Parathyroid adenoma (tissue), 2 donors: Measurements from ENCODE around the gene SUN2.

Experiments used
- H2AFZ ChIP-seq: fragments of 300-600 bp; sonication (generic); one replicate; pipeline ENCODE4 v1.7.0; 2017; ENCODE audit warnings: antibody characterized with exemption, mild to moderate bottlenecking
- H3K27ac ChIP-seq: fragments of 300-600 bp; sonication (generic); one replicate; pipeline ENCODE4 v1.7.0; 2017
- H3K27me3 ChIP-seq: fragments of 300-600 bp; sonication (generic); one replicate; pipeline ENCODE4 v1.7.0; 2017; ENCODE audit warnings: low read length; ENCODE audit not compliant: control insufficient read depth, insufficient read depth
- H3K36me3 ChIP-seq: fragments of 300-600 bp; sonication (generic); one replicate; pipeline ENCODE4 v1.7.0; 2017; ENCODE audit warnings: low read length; ENCODE audit not compliant: control insufficient read depth, insufficient read depth
- H3K4me1 ChIP-seq: fragments of 300-600 bp; sonication (generic); one replicate; pipeline ENCODE4 v1.7.0; 2017; ENCODE audit warnings: control low read depth
- H3K4me2 ChIP-seq: fragments of 300-600 bp; sonication (generic); one replicate; pipeline ENCODE4 v1.7.0; 2017; ENCODE audit warnings: low read length
- H3K4me3 ChIP-seq: fragments of 300-600 bp; sonication (generic); one replicate; pipeline ENCODE4 v1.7.0; 2017; ENCODE audit warnings: low read depth, low read length
- H3K79me2 ChIP-seq: fragments of 300-600 bp; sonication (generic); one replicate; pipeline ENCODE4 v1.7.0; 2017; ENCODE audit warnings: control low read depth
- H3K9ac ChIP-seq: fragments of 300-600 bp; sonication (generic); one replicate; pipeline ENCODE4 v1.7.0; 2017; ENCODE audit warnings: mild to moderate bottlenecking
- H3K9me3 ChIP-seq: fragments of 300-600 bp; sonication (generic); one replicate; pipeline ENCODE4 v1.7.0; 2017; ENCODE audit warnings: low read length; ENCODE audit not compliant: control insufficient read depth
- TF ChIP-seq, protein P1 (sequence below): fragments of 300-600 bp; sonication (generic); IDR thresholded peaks from one replicate; pipeline ENCODE4 v1.7.0; 2017; ENCODE audit warnings: antibody characterized with exemption, mild to moderate bottlenecking
- donor health status: primary hyperparathyroidism.

Gene SUN2

DNA sequence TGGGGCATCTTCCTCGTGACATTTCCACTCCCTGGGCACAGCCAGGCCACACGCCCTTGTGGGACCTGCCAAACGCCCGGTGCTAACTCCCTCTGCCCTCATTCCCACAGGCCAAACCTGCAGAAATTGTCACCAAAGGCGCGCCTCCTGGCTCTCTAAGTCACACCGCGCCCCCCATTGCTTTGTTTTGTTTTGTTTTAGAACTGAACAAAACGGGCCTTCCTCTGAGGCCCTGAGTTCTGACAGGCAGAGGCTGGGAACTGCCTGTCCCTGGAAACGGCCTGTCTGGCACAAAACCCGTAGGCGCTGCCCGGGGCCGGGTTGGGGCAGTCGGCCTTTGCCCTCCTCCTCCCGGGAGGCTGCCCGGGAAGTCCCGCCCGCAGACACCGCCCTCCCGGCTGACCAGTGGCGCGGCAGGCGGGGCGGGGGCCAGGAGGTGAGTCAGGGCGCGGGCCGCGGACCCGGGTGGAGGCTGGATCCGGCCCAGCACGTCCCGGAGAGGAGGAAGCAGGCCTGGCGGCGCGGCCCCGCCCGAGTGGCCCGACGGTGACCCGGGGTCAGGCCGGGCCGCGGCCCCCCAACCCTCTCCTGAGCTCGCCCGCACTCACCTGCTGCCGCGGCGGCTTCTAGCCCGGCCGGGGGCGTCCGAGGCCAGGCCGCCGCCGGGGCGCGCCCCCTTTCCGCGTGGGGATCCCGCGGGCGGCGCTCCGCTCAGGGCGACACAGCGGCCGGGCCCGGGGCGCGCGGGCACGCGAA, 465 bp downstream of the SUN2 start:
- TF ChIP-seq, protein P1, sequence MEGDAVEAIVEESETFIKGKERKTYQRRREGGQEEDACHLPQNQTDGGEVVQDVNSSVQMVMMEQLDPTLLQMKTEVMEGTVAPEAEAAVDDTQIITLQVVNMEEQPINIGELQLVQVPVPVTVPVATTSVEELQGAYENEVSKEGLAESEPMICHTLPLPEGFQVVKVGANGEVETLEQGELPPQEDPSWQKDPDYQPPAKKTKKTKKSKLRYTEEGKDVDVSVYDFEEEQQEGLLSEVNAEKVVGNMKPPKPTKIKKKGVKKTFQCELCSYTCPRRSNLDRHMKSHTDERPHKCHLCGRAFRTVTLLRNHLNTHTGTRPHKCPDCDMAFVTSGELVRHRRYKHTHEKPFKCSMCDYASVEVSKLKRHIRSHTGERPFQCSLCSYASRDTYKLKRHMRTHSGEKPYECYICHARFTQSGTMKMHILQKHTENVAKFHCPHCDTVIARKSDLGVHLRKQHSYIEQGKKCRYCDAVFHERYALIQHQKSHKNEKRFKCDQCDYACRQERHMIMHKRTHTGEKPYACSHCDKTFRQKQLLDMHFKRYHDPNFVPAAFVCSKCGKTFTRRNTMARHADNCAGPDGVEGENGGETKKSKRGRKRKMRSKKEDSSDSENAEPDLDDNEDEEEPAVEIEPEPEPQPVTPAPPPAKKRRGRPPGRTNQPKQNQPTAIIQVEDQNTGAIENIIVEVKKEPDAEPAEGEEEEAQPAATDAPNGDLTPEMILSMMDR, result no peak
- Histone ChIP-seq H2AFZ (peak overlapping the region; percentile 72), H3K79me2 (no peaks in the 10 kb centered on the region), H3K9ac (peak overlapping the region; percentile 11), H3K27ac (peak overlapping the region; percentile 90), H3K9me3 (no peaks in the 10 kb centered on the region), H3K4me3 (peak overlapping the region; percentile 62), H3K4me1 (no peaks in the 10 kb centered on the region), H3K4me2 (peak overlapping the region; percentile 87), H3K27me3 (no peaks in the 10 kb centered on the region), H3K36me3 (no peaks in the 10 kb centered on the region)

DNA sequence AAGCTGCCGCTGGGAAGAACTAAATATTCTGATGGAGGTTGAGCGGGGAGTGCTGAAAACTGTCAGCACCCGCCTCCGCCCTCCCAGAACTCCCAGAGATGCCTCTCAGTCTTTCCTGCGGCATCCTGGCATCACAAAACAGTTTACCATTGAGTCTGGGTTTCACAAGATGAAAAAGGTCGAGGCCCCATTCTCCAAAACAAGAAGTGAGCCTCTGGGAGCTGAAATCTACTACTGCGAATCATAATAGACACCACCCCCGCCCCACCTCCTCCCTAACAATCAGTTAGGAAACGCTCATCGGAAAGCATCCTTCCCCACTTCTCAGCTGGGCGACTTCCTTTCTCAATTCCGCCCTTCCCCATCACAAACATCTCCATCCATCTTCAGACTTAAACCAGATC, 1.0 kb downstream of the SUN2 start:
- no peaks in the 10 kb centered on the region for H3K36me3 ChIP-seq
- H3K4me1 ChIP-seq, result no peaks in the 10 kb centered on the region
- peak overlapping the region; percentile 90 for H3K27ac ChIP-seq
- TF ChIP-seq, protein P1, result no peak
- H3K9me3 ChIP-seq, result no peaks in the 10 kb centered on the region
- peak overlapping the region; percentile 87 for H3K4me2 ChIP-seq
- H3K27me3 ChIP-seq, result no peaks in the 10 kb centered on the region
- peak overlapping the region; percentile 62 for H3K4me3 ChIP-seq
- no peaks in the 10 kb centered on the region for H3K79me2 ChIP-seq
- H2AFZ ChIP-seq, result peak overlapping the region; percentile 72
- H3K9ac ChIP-seq, result peak overlapping the region; percentile 11

DNA sequence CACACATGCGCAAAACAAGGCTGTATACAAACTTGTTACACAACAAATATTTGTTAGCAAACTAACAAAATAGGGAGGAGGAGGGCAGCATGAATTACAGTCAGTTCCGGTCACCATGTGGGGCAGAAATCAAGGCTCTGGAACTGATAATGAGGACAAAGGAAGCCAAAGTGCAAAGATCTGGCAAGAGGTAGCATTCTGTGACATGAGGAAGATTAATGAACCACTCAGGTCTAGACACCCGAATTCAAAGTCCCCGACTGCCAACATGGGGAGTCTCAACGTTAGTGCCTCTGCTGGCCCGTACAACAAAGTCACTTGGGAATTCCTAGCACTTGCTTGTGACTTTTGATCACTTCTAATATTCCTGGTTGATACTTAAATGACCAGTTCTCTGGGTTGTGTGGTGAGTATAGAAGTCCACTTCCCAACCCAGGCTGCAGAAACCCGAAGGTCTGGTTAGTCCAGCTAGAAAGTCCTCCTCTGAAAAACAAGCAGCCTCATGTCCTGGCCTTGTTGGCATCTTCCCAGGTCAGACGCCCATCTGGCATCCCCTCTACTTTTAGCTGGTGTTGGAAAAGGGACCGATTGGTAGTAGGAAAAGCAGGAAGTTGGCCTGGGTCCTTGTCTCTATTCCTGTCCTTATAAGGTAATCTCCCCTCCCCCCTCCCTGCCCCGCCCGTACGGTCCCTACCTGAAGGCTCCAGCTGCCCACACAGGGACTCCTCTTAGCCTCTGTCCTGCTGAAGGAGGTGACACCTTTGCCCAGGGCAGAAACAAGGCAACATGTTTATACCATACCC, 1.6 kb downstream of the SUN2 start:
- Histone ChIP-seq H3K4me1 (no peaks in the 10 kb centered on the region), H3K27ac (peak overlapping the region; percentile 90), H3K9me3 (no peaks in the 10 kb centered on the region), H2AFZ (peak overlapping the region; percentile 72), H3K27me3 (no peaks in the 10 kb centered on the region), H3K4me2 (peak overlapping the region; percentile 87), H3K4me3 (peak overlapping the region; percentile 62), H3K79me2 (no peaks in the 10 kb centered on the region), H3K9ac (no peak overlapping the region), H3K36me3 (no peaks in the 10 kb centered on the region)
- TF ChIP-seq, protein P1, result no peak

DNA sequence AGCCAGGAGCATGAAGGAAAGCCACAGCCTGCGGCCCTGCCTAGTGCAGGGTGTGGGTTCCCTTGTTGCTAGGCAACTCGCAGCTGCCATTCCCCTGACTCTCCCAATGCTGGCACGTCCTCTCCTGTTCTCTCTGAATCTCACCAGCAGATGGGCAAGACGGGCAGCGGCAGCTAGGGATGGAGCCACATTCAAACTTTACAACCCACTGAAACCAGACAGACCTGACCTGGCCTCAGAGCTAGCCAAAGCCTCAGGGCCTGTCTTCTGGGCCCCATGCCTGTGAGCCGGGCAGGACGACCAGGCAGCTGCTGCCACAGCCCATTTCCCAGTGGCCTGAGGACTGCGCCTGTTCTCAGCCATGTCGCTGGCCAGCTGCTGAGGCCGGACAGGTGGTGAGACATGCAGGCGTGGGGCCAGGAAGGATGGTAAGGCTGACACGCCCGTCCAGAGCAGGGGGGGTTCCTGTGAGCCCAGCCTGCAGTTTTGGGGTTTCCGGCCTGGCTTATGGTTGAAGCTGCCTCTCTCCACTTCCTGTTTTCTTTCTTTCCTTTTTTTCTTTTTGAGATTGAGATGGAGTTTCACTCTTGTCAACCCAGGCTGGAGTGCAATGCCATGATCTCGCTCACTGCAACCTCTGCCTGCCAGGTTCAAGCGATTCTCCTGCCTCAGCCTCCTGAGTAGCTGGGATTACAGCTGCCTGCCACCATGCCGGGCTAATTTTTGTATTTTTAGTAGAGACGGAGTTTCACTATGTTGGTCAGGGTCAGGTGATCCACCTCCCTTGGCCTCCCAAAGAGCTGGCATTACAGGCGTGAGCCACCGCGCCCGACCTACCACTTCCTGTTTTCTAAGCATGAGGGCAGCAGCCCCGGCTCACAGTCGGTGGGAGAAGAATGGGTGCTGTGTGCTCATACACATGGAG, 4.1 kb downstream of the SUN2 start:
- no peak overlapping the region for H3K27ac ChIP-seq

More for the DNA sequence above, 4.1 kb downstream of the SUN2 start:
- TF ChIP-seq, protein P1, result no peak
- no peak overlapping the region for H3K9ac ChIP-seq
- H3K27me3 ChIP-seq, result no peaks in the 10 kb centered on the region
- no peaks in the 10 kb centered on the region for H3K9me3 ChIP-seq
- no peaks in the 10 kb centered on the region for H3K79me2 ChIP-seq
- H3K36me3 ChIP-seq, result no peaks in the 10 kb centered on the region
- no peak overlapping the region for H2AFZ ChIP-seq
- no peak overlapping the region for H3K4me3 ChIP-seq
- no peaks in the 10 kb centered on the region for H3K4me1 ChIP-seq
- no peak overlapping the region for H3K4me2 ChIP-seq
